GM20000 (cell line): ENCODE results near the gene CYYR1.

Experiments
- DNase-seq: peaks from one replicate; pipeline ENCODE4 v3.0.0; 2012; ENCODE audit warnings: low spot score
- CTCF ChIP-seq: IDR thresholded peaks from 2 replicates; pipeline ENCODE4 v1.5.1; 2012; ENCODE audit warnings: mild to moderate bottlenecking, control low read depth; ENCODE audit errors: extremely low read depth, missing control alignments

CYYR1 gene

GRCh38 chr21:26444646-26445045 is 128.4 kb downstream of the CYYR1 start:
- no peak for TF ChIP-seq CTCF
- no peak for DNase-seq

- TF ChIP-seq CTCF, result no peak
- no peak for DNase-seq
Observed at GRCh38 chr21:26443867-26444266, 129.2 kb downstream of the CYYR1 start.

GRCh38 chr21:26443291-26443690 is 129.8 kb downstream of the CYYR1 start:
- DNase-seq, result no peak
- TF ChIP-seq CTCF, result no peak

GRCh38 chr21:26441149-26441548 is 131.9 kb downstream of the CYYR1 start:
- TF ChIP-seq CTCF, result no peak
- no peak for DNase-seq

GRCh38 chr21:26438976-26439375 is 134.1 kb downstream of the CYYR1 start:
- TF ChIP-seq CTCF, result no peak
- no peak for DNase-seq

GRCh38 chr21:26437326-26438009 is 135.6 kb downstream of the CYYR1 start:
- DNase-seq, result no peak
- TF ChIP-seq CTCF, result no peak

GRCh38 chr21:26433386-26433785 is 139.7 kb downstream of the CYYR1 start:
- no peak for TF ChIP-seq CTCF
- no peak for DNase-seq
